BLaER1 treated with 17β-estradiol and CSF1 and Interleukin-3, amounts not matched to agents 10 nM and 100 nM (cell line): ENCODE results near the gene IKBIP.
"Not testable (repeated sequence)": the region's sequence is repeated elsewhere in the genome, so short reads cannot be mapped to it uniquely, and the experiment has no call there.

Source experiments
- H3K27ac ChIP-seq, 11 experiments: shearing (Covaris generic); formaldehyde crosslinking; 2 replicates each; pipeline ENCODE4 v1.8.1; 2022
- H3K27me3 ChIP-seq, 11 experiments: shearing (Covaris generic); formaldehyde crosslinking; 2 replicates each; pipeline ENCODE4 v1.8.1; 2022
- H3K36me3 ChIP-seq, 11 experiments: shearing (Covaris generic); formaldehyde crosslinking; 2 replicates each; pipeline ENCODE4 v1.8.1; 2022
- H3K4me1 ChIP-seq, 10 experiments: shearing (Covaris generic); formaldehyde crosslinking; 2 replicates each; pipeline ENCODE4 v1.8.1; 2022
- H3K4me2 ChIP-seq, 11 experiments: shearing (Covaris generic); formaldehyde crosslinking; 2 replicates each; pipeline ENCODE4 v1.8.1; 2022
- H3K4me3 ChIP-seq, 10 experiments: shearing (Covaris generic); formaldehyde crosslinking; 2 replicates each; pipeline ENCODE4 v1.8.1; 2022
- H3K9ac ChIP-seq, 11 experiments: shearing (Covaris generic); formaldehyde crosslinking; 2 replicates each; pipeline ENCODE4 v1.8.1; 2022
- H3K9me3 ChIP-seq, 11 experiments: shearing (Covaris generic); formaldehyde crosslinking; replicated peaks in 1 of 11; 2 replicates each; pipeline ENCODE4 v1.8.1; 2022
- H4K20me1 ChIP-seq, 11 experiments: shearing (Covaris generic); formaldehyde crosslinking; 2 replicates each; pipeline ENCODE4 v1.8.1; 2022
- Cebpa-rat ChIP-seq, 11 experiments: shearing (Covaris generic); IDR thresholded peaks; 2 replicates each; pipeline ENCODE4 v1.8.1; 2022

IKBIP gene

DNA sequence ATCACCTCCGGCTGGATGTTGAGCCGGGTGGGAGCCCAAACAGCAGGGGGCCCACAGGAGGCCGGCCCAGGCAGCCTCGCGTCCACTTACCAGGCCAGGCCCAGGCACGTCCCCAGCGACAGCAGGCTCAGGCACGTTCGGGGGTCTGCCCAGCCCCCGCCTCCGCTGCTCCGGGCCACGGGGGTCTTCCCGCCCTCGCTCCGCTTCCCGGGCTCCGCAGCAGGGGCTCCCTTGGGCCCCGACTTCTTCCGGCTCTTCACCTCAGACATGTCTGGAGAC is 216 bp downstream of the IKBIP start:
- Histone ChIP-seq H3K27me3 (no peaks in the 10 kb centered on the region), H3K27ac (peak overlapping the region; percentile 68 to 97 (median 92)), H3K4me2 (peak overlapping the region; percentile 68 to 92 (median 79)), H3K9ac (peak overlapping the region; percentile 91 to 98 (median 93)), H3K4me1 (peaks cover 20 to 44% (median 36%) of the 10 kb centered on the region in 10 experiments), H3K36me3 (peaks cover 12 to 35% (median 22%) of the 10 kb centered on the region in 11 experiments), H4K20me1 (peaks cover 0 to 34% (median 4%) of the 10 kb centered on the region in 11 experiments; a peak in 9 of 22 replicates), H3K9me3 (peaks cover 0 to 4% (median 0%) of the 10 kb centered on the region in 11 experiments; a peak in 1 of 22 replicates), H3K4me3 (peak overlapping the region; percentile 93 to 100 (median 98))
- TF ChIP-seq Cebpa-rat (IDR thresholded peaks at IDR 0.05) = no peak

DNA sequence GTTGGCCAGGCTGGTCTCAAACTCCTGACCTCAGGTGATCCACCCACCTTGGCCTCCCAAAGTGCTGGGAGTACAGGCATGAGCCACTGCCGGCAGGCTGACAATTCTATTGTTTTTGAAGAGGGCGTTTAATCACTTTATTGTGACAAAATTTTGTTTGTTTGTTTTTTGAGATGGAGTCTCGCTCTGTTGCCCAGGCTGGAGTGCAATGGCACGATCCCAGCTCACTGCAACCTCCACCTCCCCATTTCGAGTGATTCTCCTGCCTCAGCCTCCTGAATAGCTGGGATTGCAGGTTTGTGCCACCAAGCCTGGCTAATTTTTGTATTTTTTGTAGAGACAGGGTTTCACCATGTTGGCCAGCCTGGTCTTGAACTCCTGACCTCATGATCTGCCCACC is 1.8 kb downstream of the IKBIP start:
- peak overlapping the region in 5 of 11 experiments; percentile 91 to 97 (median 93); a peak in 6 of 22 replicates for H3K27ac ChIP-seq

DNA sequence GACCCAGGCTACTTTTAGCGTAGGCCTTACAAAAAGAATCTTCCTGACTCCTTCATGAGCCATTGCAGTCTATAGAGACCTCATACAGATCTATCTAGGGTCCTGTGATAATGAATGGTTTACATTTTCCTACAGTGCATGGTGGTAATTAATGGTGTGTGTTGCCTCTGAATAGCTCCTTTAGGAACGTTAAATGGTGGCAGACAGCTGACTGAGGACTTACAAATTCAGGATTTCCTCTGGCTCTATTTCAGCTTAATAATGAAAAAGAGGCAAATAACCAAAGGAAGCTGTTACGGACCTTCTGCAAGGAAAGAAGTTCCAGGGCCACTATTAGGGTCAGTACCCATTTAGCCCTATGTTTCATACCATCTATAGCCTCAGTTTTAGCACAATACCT is 5.1 kb downstream of the IKBIP start:
- Histone ChIP-seq H3K4me2 (peak overlapping the region in 2 of 11 experiments; percentile 56; a peak in 4 of 22 replicates), H3K9me3 (peaks cover 0 to 4% (median 0%) of the 10 kb centered on the region in 11 experiments; a peak in 1 of 22 replicates), H3K27ac (no peak overlapping the region), H3K27me3 (no peaks in the 10 kb centered on the region), H3K4me1 (peaks cover 13 to 42% (median 18%) of the 10 kb centered on the region in 10 experiments), H3K4me3 (no peak overlapping the region), H3K9ac (no peak overlapping the region), H4K20me1 (peaks cover 0 to 15% (median 0%) of the 10 kb centered on the region in 11 experiments; a peak in 4 of 22 replicates), H3K36me3 (peaks cover 8 to 46% (median 28%) of the 10 kb centered on the region in 11 experiments; a peak in 18 of 22 replicates)
- no peak for TF ChIP-seq Cebpa-rat (IDR thresholded peaks at IDR 0.05)

More for the DNA sequence above, 1.8 kb downstream of the IKBIP start:
- Histone ChIP-seq H3K4me3 (peak overlapping the region; percentile 93 to 100 (median 98); a peak in 18 of 20 replicates), H4K20me1 (peaks cover 0 to 31% (median 7%) of the 10 kb centered on the region in 11 experiments; a peak in 8 of 22 replicates), H3K9ac (peak overlapping the region; percentile 91 to 98 (median 93); a peak in 14 of 22 replicates), H3K4me1 (peaks cover 20 to 48% (median 36%) of the 10 kb centered on the region in 10 experiments), H3K36me3 (peaks cover 0 to 33% (median 22%) of the 10 kb centered on the region in 11 experiments; a peak in 15 of 22 replicates), H3K4me2 (peak overlapping the region; percentile 68 to 92 (median 79))
- not testable (repeated sequence) for H3K9me3 ChIP-seq, H3K27me3 ChIP-seq

DNA sequence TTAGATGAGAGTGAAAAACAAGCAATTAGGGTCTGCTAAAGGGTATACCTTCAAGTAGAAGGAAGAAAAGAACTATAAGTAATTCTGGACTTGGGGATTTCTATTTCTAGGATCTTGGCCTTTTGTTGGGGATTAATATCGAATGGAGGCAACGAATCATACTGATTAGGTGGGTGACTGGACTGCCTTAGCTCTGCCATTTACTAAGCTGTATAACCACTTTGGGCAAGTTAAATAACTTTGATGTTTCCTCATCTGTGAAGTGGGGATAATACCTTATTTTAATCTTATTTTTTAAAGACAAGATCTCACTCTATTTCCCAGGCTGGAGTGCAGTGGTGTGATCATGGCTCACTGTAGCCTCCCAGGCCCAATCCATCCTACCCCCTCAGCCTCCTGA is 6.6 kb downstream of the IKBIP start:
- Histone ChIP-seq H3K4me2 (peak overlapping the region in 2 of 11 experiments; percentile 56; a peak in 4 of 22 replicates), H3K4me3 (no peak overlapping the region), H3K9ac (no peak overlapping the region), H4K20me1 (peaks cover 0 to 15% (median 0%) of the 10 kb centered on the region in 11 experiments; a peak in 3 of 22 replicates), H3K27ac (peak overlapping the region in 1 of 11 experiments; percentile 31; a peak in 2 of 22 replicates), H3K36me3 (peaks cover 23 to 61% (median 43%) of the 10 kb centered on the region in 11 experiments), H3K4me1 (peaks cover 9 to 38% (median 14%) of the 10 kb centered on the region in 10 experiments), H3K9me3 (peaks cover 0 to 4% (median 0%) of the 10 kb centered on the region in 11 experiments; a peak in 1 of 22 replicates), H3K27me3 (no peaks in the 10 kb centered on the region)
- TF ChIP-seq Cebpa-rat (IDR thresholded peaks at IDR 0.05) = no peak

DNA sequence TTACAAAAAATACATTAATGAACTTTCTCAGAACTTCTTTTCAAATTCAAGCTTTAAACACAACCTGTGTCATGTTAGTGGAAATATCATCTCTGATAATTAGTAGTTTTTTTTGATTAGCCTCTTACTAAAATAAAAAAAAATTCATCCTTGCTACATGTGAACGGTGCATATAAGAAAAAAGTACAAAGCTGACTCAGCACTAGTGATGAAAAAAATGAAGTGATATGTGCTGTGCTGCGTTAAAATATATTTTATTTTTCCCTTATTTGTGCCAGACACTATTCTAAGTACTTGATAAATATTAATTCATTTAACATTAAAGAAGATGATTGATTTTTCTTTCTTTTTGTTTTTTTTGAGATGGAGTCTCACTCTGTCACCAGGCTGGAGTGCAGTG is 7.5 kb downstream of the IKBIP start:
- peaks cover 29 to 70% (median 51%) of the 10 kb centered on the region in 11 experiments for H3K36me3 ChIP-seq
- H4K20me1 ChIP-seq = peaks cover 0 to 12% (median 0%) of the 10 kb centered on the region in 11 experiments; a peak in 2 of 22 replicates
- no peak for TF ChIP-seq Cebpa-rat (IDR thresholded peaks at IDR 0.05)

DNA sequence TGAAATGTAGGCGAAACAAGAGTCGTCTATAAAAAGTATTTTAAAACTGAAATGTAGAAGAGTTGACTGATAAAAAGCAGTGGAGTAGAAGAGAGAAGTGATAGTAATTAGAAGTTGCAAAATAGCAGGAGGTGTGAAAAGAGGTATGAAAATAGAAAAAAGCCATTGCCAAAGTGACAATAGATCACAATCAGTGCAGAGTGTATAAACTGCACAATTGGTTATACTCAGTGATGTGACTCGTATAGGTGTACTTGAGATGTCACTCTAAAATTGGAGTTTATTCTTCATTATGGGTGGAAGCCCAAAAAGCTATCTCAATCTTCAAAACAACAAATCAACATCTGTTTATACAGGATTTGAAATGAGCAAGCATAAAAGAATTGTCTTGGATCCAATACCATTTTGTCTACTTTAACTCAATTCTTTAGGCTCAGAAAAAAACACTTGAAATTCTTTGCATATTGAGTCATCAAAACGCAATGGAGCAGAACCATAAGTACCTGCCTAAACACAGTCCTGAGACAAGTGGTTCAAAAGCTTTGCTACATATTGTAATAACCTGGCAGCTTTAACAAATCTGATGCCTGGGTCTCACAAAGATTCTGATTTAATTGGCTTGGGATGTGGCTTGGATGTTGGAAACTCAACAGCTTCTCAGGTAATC is 8.8 kb downstream of the IKBIP start:
- Histone ChIP-seq H3K27ac (no peak overlapping the region), H3K4me2 (no peak overlapping the region), H3K36me3 (peaks cover 29 to 73% (median 60%) of the 10 kb centered on the region in 11 experiments)

More for the DNA sequence above, 7.5 kb downstream of the IKBIP start:
- Histone ChIP-seq H3K9me3 (peaks cover 0 to 6% (median 0%) of the 10 kb centered on the region in 11 experiments; a peak in 1 of 22 replicates), H3K4me2 (no peak overlapping the region), H3K9ac (no peak overlapping the region), H3K27me3 (no peaks in the 10 kb centered on the region), H3K27ac (no peak overlapping the region), H3K4me1 (peaks cover 0 to 28% (median 5%) of the 10 kb centered on the region in 10 experiments; a peak in 15 of 20 replicates), H3K4me3 (no peak overlapping the region)

DNA sequence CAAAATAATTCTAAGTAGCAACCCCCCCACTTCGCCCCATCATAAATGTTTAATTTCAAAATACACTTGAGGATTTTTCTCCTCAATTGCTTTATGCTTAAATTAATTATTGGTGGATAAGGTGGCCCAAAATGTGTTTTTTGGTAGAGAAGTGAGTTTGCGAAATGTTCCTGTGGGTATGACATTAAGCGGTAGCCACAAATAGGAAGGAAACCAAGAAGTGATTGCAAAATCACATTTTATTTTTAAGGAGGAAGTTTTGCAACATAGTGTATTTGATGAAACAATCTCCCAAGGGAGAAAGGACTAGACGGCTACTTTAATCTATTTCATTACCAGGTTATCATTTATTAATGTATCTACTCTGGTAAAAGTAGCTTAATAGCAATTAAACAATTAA is 25.6 kb downstream of the IKBIP start:
- no peaks in the 10 kb centered on the region for H4K20me1 ChIP-seq
- peaks cover 12 to 46% (median 17%) of the 10 kb centered on the region in 10 experiments for H3K4me1 ChIP-seq
- H3K36me3 ChIP-seq = peaks cover 0 to 57% (median 5%) of the 10 kb centered on the region in 11 experiments; a peak in 10 of 22 replicates
- no peaks in the 10 kb centered on the region for H3K27me3 ChIP-seq
- peak overlapping the region in 10 of 11 experiments; percentile 0 to 70 (median 64); a peak in 17 of 22 replicates for H3K9ac ChIP-seq
- peaks cover 3 to 83% (median 53%) of the 10 kb centered on the region in 11 experiments; a peak in 21 of 22 replicates for H3K9me3 ChIP-seq
- peak in 8 of 11 experiments; percentile 63 to 99 (median 84); a peak in 11 of 22 replicates for TF ChIP-seq Cebpa-rat (IDR thresholded peaks at IDR 0.05)
- H3K4me3 ChIP-seq = no peak overlapping the region; a peak in 1 of 20 replicates
- peak overlapping the region in 4 of 11 experiments; percentile 22 to 53 (median 34); a peak in 7 of 22 replicates for H3K4me2 ChIP-seq
- peak overlapping the region; percentile 73 to 95 (median 90) for H3K27ac ChIP-seq

More for the DNA sequence above, 8.8 kb downstream of the IKBIP start:
- Histone ChIP-seq H3K27me3 (no peaks in the 10 kb centered on the region), H4K20me1 (peaks cover 0 to 7% (median 0%) of the 10 kb centered on the region in 11 experiments; a peak in 1 of 22 replicates), H3K9me3 (peaks cover 0 to 6% (median 0%) of the 10 kb centered on the region in 11 experiments; a peak in 1 of 22 replicates), H3K4me3 (no peak overlapping the region), H3K4me1 (peaks cover 0 to 22% (median 0%) of the 10 kb centered on the region in 10 experiments; a peak in 6 of 20 replicates), H3K9ac (no peak overlapping the region)
- no peak for TF ChIP-seq Cebpa-rat (IDR thresholded peaks at IDR 0.05)

DNA sequence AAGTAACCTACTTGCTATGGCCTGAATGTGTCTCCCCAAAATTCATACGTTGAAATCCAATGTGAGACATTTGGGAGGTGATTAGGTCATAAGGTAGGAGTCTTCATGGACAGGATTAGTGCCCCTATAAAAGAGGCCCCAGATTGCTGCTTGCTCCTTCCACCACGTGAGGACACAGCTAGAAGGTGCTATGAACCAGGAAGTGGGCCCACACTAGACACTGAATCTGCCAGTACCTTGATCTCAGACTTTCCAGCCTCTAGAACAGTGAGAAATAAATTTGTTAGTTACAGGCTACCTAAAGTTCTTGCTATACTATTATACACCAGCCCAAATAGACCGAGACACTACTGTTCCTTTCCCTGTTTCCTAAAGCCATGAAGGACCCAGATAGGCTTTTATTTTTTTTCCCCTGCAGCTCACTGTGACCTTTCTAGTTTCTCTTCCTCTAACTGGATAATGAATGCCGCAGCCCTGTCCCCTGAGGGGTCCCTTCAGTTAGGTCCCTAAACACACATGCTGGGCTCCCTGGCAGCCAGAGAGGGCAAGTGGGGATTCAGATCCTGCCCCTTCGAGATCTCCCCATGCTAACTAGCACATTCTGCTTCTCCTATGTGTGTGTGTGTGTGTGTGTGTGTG is 31.8 kb downstream of the IKBIP start:
- H3K27ac ChIP-seq = peak overlapping the region; percentile 75 to 95 (median 85)
- H3K9me3 ChIP-seq = peaks cover 0 to 38% (median 20%) of the 10 kb centered on the region in 11 experiments; a peak in 20 of 22 replicates
- peaks cover 30 to 69% (median 43%) of the 10 kb centered on the region in 10 experiments for H3K4me1 ChIP-seq
- H3K4me3 ChIP-seq = no peak overlapping the region
- H4K20me1 ChIP-seq = no peaks in the 10 kb centered on the region
- peak overlapping the region; percentile 52 to 77 (median 61) for H3K9ac ChIP-seq
- H3K27me3 ChIP-seq = no peaks in the 10 kb centered on the region
- peaks cover 0 to 24% (median 5%) of the 10 kb centered on the region in 11 experiments; a peak in 9 of 22 replicates for H3K36me3 ChIP-seq
- peak overlapping the region; percentile 37 to 75 (median 61) for H3K4me2 ChIP-seq
- no peak for TF ChIP-seq Cebpa-rat (IDR thresholded peaks at IDR 0.05)
